T-helper 9 cell (primary cell): ENCODE results near the gene ALOX12.
A peak's percentile ranks its signal among the peaks of the same experiment; 100 is the strongest.

Experiments
- DNase-seq: peaks from one replicate; pipeline ENCODE4 v3.0.0-alpha.2; 2020

ALOX12 gene

GRCh38 chr17:7002288-7003047, 6.6 kb downstream of the ALOX12 start:
- no peak for DNase-seq

GRCh38 chr17:7003745-7004144, 7.9 kb downstream of the ALOX12 start:
- DNase-seq: no peak

- no peak for DNase-seq
Observed at GRCh38 chr17:7004398-7005253, 8.8 kb downstream of the ALOX12 start.

GRCh38 chr17:7005716-7006115, 9.9 kb downstream of the ALOX12 start:
- no peak for DNase-seq

GRCh38 chr17:7007143-7007542, 11.3 kb downstream of the ALOX12 start:
- DNase-seq: no peak

GRCh38 chr17:7010523-7010922, 14.7 kb downstream of the ALOX12 start:
- no peak for DNase-seq

GRCh38 chr17:7011415-7011814, 15.6 kb downstream of the ALOX12 start:
- no peak for DNase-seq

GRCh38 chr17:7011942-7012254, 16.0 kb downstream of the ALOX12 start:
- no peak for DNase-seq

- peak; percentile 94 for DNase-seq
Observed at GRCh38 chr17:7014261-7014994, 18.6 kb downstream of the ALOX12 start.

GRCh38 chr17:7014995-7015958, 19.4 kb downstream of the ALOX12 start:
- peak; percentile 80 for DNase-seq

GRCh38 chr17:7016418-7016817, 20.6 kb downstream of the ALOX12 start:
- no peak for DNase-seq

- DNase-seq: no peak
Observed at GRCh38 chr17:7016886-7017826, 21.3 kb downstream of the ALOX12 start.

- no peak for DNase-seq
Observed at GRCh38 chr17:7017827-7018200, 22.0 kb downstream of the ALOX12 start.

- DNase-seq: no peak
Observed at GRCh38 chr17:7018331-7018964, 22.6 kb downstream of the ALOX12 start.

GRCh38 chr17:7019367-7019766, 23.5 kb downstream of the ALOX12 start:
- no peak for DNase-seq

GRCh38 chr17:7019839-7020519, 24.1 kb downstream of the ALOX12 start:
- no peak for DNase-seq

- no peak for DNase-seq
Observed at GRCh38 chr17:7020894-7021664, 25.2 kb downstream of the ALOX12 start.

- peak; percentile 73 for DNase-seq
Observed at GRCh38 chr17:7021993-7022778, 26.3 kb downstream of the ALOX12 start.
